Upper lobe of left lung (tissue), 4 donors: ENCODE results near the gene PRKAA2.

Experiments used
- CTCF ChIP-seq, 6 experiments: fragments of 450-650 bp in 4 of 6; fragments of 200-600 bp in 2 of 6; sonication (generic) in 2 of 6; IDR thresholded peaks; one replicate each; pipeline ENCODE4 v1.5.1; 2016 to 2019; ENCODE audit warnings: antibody characterized with exemption in 6 of 6
- EP300 ChIP-seq, 4 donors: sonication (generic); formaldehyde crosslinking; IDR thresholded peaks; one replicate each; pipeline ENCODE4 v1.5.1; 2017; ENCODE audit warnings: antibody characterized with exemption in 4 of 4, control low read depth in 2 of 4
- POLR2A ChIP-seq, 4 donors: fragments of 450-650 bp; IDR thresholded peaks; one replicate each; pipeline ENCODE4 v1.5.1; 2016 to 2017; ENCODE audit warnings: antibody characterized with exemption in 4 of 4, mild to moderate bottlenecking in 2 of 4

- TF ChIP-seq CTCF (IDR thresholded peaks at IDR 0.05): no peak
- TF ChIP-seq POLR2A (IDR thresholded peaks at IDR 0.05): no peak
- no peak for TF ChIP-seq EP300 (IDR thresholded peaks at IDR 0.05)
These were observed 51.5 kb downstream of the PRKAA2 start for GRCh38 chr1:56696663-56697062.
